Ureter (tissue), 1 donor: ENCODE data around the gene HSPA12A. TPM values are rescaled to one million over a fixed set of nuclear protein-coding genes. Genes with fewer than 3 reads are reported as not detected.

Experiments
- DNase-seq: peaks from one replicate; pipeline ENCODE4 v3.0.0-alpha.2; 2020; ENCODE audit warnings: low spot score
- total RNA-seq: library from RNA; stranded (reverse); gene quantifications from one replicate; pipeline ENCODE4 v1.2.4, GENCODE V29; 2023
- donor health status: DM: yes; HTN: yes; CAD: no.

Gene HSPA12A
- total RNA-seq, 1 donor from 2014 or later: 15.7 TPM

DNA sequence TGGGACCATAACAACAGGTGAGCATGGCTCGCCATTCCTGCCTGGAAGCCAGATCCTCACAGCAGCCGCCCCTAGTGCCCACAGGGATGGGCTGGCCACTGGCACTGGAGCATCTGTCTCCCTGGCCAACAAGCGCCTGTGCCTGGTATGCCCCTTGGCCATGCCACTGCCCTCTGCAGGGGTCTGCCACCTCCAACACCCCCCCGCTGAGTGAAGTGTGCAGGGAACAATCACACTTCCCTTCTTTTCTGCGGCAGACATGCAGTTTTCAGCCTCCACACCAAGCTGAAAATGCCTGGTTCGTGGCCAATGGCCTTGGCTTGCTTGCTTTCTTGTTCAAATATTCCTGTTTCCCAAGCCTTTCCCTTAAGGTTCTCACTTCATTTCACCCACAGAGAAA lies 50.7 kb downstream of the HSPA12A start:
- DNase-seq: no peak

DNA sequence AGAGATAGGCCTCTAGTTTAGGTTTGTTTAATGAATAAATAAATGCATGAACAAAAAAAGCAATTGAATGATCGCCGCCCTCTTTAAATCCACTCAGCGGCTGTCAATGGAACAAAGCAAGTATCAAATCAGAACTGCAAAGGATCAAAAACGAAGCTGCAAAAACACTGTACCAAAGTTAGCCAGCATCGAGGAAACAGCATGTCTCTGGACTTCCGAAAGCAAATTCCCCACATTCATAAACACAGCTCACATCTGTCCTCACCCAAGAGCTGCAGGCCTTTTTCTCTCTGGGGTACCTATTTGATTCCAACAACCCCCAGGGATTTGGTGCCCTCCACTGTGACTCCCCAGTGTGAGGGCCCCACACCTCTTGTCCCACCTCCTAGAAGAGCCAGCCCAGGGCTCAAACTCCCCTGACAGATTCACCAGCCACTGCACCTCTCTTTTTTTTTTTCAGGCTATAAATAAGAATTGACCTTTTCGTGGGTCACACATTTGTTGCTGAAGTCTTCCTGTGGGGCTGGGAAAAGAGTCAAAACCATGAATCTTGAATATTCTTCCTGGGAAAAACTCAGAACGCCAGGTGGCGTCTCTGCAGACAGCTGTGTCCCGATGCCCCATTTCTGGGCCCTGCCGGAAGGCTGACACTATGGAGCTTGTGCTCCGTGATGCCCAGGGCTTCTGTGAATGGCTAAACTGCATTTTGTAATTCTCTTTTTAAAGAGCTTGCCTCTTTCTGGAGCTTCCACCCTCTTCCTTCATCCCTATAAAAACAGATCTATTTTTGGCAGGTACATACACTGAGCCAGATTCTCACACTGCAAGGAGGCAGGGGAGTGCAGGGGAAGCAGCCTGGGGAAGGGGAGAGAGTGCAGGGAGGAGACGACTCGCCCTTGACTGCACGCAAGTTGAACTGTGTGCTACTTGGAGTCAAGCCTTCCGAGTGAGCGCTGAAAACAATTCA lies 51.7 kb downstream of the HSPA12A start:
- no peak for DNase-seq

DNA sequence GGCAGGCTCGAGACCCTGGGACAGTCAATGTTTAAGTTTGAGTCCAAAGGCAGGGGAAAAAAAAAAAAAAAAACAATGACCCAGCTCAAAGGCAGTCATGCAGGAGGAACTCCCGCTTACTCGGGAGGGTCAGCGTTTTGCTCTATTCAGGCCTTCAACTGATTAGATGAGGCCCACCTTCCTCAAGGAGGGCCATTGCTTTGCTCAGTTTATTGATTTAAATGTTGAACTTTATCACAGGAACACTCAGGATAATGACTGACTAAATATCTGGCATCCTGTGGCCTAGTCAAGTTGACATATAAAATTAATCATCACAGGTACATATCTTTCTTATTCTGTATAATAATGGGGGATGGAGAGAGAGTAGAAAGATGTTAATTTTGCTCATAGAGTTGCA lies 52.6 kb downstream of the HSPA12A start:
- DNase-seq: no peak

DNA sequence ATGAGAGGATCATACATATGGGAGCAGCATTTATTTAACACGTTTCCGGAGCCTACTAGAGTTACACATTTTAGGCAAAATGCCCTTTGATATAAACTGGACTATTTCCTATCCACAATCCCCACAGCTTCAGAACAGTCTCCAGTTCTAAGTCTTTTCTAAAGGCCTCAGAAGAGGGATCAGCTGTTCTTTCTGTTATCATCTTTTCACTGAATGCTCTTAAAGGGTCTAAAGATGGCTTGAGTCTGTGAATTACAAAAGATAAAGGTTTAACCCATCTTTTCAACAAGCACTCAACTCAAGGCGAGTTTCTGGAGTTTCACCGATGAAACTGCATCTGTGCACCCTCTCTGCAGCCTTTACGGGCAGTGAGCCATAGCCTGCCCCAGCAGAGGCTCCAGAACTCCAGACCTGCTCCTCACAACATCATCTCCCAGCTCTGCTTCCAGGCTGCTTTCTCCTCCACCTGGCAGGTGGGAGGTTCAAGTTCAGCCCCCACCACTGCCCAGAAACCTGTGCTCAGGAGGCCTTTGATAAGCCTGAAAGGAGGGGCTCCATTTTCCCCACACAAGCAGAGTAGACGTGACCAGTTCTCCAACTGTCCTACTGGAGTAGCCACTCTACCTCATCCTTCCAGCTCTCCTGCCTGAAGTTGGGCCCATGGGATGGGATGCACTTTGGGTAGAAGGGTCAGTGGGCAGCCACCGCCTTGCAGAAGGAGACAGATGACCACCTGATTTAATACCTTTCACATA lies 53.4 kb downstream of the HSPA12A start:
- no peak for DNase-seq

DNA sequence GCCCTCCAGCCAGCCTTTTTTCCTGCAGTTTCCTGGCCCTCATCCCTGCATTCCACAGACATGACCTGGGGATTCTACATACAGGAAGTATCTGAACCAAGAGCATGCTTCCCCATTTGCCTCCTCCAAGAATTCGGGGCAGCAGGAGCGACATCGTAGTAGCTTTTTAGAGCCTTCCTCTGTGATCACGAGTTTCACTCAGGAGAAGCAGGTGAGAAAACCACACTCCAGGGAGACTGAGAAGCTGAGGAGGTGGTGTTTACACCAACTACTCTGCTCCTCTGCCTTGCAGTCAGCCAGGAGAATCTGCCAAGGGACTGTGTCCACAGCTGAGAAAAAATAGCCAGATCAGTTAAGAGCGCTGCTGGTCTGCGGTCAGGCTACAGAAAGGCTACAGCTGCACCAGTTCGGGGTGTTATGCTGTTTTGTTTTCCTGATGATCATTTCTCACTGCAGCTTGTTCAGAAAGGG lies 54.1 kb downstream of the HSPA12A start:
- no peak for DNase-seq

DNA sequence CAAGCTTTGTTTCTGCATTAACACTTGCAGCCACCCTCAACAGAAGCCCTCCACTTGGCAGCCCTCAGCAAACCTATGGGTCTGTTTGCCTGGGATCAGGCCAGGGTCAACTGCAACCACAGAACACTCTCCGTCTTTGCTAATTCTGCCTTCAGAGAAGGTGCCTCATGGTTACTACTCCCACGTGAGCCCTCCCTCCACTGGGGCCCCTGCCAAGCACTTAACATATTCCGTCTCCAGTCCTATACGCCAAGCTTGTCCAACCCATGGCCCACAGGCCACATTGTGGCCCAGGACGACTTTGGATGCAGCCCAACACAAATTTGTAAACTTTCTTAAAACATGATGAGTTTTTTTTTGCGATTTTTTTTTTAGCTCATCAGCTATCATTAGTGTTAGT lies 54.7 kb downstream of the HSPA12A start:
- DNase-seq: no peak

DNA sequence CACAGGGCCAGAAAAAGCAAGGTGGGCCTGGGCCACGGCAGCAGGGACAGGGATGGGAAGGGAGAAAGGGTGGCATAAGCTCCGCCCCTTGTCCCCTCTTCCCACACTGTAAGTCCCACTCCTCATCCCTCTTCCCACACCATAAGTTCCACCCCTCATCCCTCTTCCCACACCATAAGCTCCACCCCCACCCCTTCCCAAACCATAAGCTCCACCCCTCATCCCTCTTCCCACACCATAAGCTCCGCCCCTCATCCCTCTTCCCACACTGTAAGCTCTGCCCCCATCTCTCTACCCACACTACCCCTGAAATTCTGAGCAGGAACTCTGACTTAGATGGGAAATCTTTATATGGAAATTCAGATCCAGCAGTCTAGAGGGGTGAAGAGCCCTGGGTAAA lies 55.7 kb downstream of the HSPA12A start:
- no peak for DNase-seq

DNA sequence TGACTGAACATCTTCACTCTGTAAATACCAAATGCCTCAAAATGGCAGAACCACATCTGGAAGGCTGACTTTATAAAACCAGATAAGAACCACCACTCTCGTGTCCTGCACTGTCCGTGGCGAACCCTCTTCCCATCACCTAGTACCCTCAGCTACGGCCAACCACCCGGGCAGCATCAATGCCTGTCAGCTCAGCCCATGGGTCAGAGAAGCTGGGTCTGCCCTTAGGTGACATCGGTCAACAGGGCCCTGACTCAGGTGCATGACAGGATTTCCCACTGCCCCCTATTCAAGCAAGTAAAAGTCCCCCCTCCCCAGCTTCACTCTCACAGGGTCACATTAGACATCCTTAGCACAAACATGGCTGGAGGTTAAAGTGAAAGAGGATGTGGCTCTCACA lies 56.6 kb downstream of the HSPA12A start:
- no peak for DNase-seq

DNA sequence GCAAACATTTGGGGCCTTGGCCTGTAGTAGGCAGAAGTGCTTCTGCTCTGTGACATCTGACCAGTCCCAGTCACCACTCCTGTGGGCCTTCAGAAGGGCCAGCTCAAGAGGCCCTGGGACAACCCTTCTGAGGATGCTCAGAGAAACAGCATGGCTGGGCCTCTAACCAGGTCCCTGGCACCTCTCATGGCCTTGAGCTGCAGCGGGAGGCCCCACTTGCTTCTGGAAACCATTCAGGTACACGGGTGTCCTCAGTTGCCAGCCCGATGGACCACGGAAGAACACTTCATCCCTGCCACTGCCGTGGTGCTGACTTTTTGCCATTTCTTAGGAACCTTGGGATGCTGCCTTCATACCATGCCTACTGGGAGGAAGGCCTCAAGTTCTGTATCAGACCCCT lies 57.6 kb downstream of the HSPA12A start:
- no peak for DNase-seq

DNA sequence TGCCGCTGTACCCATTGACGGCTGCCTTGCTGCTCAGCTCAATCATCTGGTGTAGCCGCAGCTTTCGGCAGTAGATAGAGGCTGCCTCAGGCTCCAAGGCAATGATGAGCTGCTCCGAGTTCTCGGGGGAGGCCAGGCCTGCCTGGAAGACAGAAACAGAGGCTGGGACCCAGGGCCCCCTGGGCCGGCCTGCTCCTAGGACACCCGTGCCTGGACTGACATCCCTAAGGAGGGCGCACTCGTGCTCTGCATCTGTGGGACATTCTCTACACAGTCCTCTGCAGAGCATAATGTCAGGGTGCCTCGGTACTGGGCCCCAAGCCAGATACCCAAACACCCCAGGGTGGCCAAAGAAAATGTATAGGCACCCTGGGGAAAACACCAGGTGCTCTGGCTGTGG lies 58.5 kb downstream of the HSPA12A start:
- DNase-seq: no peak

DNA sequence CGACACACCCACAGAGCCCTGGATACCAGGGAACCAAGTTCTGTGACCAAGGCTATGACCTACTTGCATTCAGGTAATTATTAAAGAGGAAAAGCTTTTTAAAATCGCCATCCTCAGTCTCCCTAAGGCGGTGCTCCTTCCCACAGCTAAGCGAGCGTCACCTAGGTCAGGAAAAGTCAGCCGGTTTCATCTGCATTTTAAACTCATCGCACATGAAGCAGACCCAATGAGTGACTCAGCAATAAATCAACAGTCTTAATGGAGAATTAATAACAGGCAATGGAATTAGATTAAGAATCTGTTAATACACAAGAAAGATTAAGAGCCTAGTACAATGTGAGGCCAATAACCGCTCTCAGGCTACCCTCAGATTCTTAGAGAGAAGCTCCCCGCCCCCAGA lies 59.2 kb downstream of the HSPA12A start:
- DNase-seq: no peak

DNA sequence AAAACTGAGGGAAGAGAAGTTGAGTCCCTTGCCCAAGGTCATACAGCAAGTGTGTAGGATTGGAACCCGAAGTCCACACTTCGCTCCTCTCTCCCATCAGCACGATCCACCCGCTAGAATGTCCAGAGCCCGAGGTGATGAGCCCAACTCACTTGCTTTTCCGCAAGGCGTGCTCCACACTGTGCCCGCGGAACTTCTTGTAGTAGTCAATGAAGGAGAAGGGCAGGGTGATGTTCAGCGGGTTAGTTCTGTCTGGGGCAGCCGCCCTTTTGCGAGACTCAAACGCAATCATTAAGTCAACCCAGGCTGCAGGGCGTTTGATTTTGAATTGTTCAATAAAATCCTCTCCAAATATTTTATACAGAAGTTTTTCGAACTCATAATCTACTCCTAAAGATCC lies 63.0 kb downstream of the HSPA12A start:
- DNase-seq: no peak

DNA sequence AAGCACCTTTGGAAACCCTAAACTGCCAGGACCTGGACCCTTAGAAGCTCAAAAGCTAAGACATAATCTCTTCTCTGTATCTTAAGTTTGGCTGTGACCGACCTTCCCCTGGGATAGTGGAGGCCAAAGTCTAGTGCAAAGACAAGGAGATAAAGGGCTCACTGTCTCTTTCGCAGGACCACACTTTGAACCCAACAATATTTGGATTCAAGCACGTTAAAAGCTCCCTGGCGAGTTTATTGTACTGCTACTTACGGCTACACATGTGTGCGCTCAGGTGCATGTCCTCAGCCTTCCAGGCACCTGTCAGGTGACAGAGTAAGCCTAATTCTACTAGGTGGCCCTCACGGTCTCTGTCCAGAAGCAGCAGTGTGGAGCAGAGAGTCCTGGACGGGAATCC lies 65.7 kb downstream of the HSPA12A start:
- no peak for DNase-seq

DNA sequence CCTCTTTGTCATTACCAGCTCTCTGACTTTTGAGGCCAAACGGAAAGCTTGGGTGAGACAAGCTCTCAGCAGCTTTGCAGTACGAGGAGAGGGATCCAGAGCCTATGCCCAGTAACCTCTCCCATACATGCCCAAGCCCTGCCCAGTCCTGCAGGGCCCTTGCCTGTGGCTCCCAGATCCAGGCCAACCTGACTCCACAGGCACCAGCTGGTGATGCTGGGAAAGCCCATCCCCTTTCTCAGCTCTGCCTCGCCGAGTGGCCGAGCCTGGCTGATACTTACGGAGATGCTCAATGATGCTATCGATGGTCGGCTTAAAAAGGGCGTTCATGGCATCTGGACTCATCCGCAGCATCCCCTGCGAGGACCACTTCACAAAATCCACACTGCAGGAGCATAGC lies 66.2 kb downstream of the HSPA12A start:
- DNase-seq: no peak

DNA sequence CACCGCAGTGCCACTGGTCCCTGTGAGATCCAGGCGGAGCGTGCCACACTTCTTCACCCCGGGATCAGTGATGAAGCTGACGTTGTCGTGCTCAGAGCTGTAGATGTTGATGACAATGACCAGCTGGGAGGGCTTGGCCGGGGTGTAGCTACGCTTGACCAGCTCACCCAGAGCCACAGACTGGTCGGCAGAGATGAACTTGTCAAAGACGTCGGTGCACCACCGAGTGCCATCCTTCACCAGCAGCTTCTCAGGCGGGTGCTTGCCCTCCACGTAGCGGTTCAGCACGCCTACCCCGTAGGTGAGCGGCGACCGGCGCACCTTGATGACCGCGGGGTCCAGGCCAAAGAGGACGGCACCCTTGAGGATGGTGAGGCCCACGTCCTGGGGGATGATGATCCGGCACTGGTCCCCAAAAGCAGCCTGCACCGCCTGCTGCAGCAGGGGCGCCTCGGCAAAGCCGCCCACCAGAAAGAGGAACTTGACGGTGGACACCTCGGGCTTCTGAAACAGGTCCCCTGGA lies 67.4 kb downstream of the HSPA12A start:
- DNase-seq: no peak

DNA sequence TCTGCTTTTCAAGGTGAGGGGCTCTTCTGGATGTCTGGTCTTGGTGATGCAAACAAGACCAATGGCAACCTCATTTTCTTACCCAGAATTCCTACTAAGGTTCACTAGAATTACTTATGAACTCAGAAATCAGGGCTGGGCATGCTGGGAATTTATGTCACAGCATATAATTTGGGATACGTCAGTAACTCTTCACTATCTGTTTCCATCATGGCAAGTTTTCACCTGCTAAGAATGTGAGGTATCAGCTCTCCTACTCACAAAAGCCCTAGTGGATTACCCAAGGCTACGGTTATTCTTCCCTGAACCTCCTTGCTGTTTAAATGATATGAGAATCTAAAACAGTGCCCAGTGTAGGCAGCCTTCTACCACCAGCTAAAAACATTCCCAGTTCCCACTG lies 68.5 kb downstream of the HSPA12A start:
- DNase-seq: no peak

DNA sequence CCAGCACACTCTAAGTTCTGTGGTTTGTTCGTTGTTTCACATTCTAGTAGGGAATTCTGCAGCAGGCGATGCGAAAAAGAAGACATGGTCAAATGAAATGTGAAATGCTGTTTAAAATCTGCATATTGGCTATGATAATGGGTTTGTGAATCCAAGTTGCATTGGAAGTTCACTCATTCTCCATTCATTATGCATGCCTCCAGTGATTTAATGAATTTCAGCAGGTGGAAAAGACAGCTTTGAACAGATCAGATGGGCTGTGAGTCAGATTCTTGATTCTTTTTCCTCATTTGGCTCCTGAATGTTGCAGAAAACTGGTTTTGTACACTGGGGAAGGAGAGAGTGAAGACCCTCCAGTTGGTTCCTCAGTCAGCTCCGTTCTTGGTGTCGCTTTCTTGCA lies 69.5 kb downstream of the HSPA12A start:
- DNase-seq: no peak

DNA sequence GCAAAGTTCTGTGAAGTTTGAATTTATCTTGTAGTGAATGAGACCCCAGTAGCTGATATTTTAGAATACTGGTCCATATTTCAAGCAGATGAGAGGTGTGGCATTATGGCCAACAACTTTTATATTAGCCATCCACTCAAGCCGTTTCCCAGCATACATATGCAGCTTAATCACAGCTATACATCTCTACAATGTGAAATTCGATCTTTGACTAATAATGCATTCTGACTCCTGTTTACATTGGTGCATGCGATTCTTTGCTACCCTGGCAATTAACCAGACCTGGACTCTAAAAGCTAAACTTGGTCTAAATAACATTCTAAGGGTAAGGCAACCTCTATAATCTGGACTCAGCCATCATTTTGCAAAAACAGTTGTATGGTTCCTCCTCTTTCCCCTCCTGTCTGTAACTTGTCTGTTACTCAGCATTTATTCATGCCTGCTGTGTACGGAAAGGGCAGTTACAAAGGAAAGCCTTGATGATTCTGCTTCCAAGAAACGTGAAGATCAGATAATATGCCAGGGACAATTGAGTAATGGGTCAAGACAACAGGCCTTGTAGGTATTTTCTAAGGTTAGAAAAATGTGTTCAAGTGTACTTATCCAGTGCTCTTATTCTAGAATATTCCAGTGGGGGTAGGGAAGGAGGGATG lies 71.0 kb downstream of the HSPA12A start:
- DNase-seq: no peak

DNA sequence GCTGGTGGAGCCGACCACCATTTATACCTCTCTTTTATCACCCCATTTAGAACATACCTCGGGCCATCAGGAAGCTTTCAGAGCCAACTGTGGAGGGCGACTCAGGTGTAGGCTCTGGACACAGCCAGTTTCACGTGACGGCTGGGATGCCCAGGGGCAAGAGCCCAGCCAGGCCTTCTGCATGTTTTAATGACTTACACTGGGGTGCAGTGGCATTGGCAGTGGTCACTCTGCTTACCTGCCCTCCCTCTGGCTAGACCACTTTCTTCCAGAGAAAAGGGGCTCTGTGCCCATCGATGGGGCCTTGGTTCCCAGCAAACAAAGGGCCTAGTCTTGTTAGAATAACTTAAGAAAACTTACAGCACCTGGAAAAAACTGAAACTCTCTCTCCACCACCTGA lies 71.7 kb downstream of the HSPA12A start:
- DNase-seq: no peak

DNA sequence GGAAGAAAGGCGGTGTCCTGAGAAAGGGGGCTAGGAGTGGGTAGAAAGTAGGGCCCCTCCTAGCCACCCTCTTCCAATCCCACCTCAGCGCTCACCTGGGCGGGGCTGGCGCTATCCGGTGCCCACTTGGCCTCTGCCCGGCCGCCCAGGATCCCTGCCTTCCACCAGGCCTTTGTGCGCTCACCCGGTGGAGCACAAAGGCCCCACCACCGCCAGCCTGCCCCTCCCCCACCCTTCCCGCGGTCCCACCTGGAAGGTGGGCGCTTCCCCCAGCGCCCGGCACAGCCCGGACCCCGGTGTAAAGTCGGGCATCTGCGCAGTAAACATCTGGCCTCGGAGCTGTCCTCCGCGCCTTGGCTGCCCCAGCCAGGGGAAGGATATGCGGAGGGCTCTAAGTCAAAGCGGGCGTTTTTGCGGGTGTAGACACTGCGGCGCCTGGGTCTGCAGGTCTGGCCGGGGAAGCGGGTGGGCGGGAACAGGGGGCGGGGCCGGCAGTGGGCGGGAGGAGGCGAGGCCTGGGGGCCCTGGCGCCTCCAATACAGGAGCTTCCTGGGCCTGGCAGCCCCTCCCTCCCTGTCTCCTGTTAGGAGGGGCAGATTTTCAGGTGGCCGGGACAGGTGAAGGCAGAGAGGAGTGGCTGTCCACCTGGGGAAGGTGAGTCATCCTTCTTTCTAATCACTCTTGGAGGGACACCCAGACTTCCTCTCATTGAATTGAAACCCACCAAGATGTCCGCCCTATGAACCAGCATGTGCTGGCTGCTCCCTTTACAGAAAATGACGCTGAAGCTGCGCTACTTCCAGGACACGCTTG lies 72.3 kb downstream of the HSPA12A start:
- DNase-seq: no peak

DNA sequence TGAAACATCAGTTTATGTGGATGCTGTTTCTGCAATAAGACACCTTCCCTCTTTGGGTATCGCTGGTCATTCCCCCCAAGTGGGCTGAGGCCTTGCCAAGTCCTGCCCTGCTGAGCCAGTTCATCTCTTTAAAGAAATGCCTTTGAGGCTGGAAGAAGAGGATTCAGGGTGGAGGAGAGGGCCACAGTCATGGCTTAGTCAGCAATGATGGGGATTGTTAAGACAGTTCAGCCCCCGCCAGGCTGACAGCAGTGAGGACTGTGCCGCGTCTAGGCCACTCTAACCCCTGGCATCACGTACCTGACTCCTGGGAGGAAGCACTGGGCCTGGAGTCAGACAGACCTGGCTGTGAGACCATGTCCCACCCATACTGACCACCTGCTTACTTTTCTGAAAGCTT lies 73.3 kb downstream of the HSPA12A start:
- DNase-seq: no peak
